Measurements from ENCODE around the gene PHF20.
"Not testable (repeated sequence)": the region's sequence is repeated elsewhere in the genome, so short reads cannot be mapped to it uniquely, and the experiment has no call there.

PHF20 gene

DNA sequence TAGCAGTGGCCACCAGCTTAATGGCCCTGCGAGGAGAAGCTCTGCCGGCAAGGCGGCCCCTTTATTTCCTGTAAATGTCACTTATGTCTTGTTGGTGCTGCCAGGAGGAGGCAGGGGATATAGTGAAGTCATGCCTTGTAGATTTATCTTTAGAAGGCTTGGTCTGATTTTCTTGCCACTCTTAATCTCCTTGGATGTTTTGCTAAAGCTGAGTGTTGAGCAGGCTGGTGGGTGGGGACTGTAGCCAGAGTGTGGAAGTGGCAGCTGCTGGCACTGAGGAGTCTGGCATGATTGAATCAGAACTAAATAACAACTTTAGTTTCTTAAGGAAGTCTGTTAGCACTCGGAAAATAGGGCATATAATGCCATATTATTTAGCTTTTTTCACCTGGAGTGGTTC is 77.9 kb downstream of the PHF20 start:
- TF ChIP-seq, protein P1, sequence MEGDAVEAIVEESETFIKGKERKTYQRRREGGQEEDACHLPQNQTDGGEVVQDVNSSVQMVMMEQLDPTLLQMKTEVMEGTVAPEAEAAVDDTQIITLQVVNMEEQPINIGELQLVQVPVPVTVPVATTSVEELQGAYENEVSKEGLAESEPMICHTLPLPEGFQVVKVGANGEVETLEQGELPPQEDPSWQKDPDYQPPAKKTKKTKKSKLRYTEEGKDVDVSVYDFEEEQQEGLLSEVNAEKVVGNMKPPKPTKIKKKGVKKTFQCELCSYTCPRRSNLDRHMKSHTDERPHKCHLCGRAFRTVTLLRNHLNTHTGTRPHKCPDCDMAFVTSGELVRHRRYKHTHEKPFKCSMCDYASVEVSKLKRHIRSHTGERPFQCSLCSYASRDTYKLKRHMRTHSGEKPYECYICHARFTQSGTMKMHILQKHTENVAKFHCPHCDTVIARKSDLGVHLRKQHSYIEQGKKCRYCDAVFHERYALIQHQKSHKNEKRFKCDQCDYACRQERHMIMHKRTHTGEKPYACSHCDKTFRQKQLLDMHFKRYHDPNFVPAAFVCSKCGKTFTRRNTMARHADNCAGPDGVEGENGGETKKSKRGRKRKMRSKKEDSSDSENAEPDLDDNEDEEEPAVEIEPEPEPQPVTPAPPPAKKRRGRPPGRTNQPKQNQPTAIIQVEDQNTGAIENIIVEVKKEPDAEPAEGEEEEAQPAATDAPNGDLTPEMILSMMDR (IDR thresholded peaks at IDR 0.05; ENCODE audit: borderline replicate concordance, insufficient read depth, low read depth, low read length) = no peak
- no peak overlapping the region for H3K4me3 ChIP-seq (ENCODE audit: low read depth, low read length)

DNA sequence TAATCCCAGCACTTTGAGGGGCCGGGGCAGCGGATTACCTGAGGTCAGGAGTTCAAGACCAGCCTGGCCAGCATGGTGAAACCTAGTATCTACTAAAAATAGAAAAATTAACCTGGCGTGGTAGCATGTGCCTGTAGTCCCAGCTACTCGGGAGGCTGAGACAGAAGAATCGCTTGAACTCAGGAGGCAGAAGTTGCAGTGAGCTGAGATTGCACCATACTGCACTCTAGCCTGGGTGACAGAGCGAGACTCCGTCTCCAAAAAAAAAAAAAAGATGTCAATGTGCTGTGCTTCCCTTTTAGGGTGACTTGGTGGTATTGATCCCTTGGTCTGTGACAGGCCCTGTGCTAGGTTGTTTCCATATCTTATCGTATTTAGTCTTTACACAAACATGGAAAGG is 79.8 kb downstream of the PHF20 start:
- H3K4me3 ChIP-seq (ENCODE audit: low read depth, low read length) = not testable (repeated sequence)

DNA sequence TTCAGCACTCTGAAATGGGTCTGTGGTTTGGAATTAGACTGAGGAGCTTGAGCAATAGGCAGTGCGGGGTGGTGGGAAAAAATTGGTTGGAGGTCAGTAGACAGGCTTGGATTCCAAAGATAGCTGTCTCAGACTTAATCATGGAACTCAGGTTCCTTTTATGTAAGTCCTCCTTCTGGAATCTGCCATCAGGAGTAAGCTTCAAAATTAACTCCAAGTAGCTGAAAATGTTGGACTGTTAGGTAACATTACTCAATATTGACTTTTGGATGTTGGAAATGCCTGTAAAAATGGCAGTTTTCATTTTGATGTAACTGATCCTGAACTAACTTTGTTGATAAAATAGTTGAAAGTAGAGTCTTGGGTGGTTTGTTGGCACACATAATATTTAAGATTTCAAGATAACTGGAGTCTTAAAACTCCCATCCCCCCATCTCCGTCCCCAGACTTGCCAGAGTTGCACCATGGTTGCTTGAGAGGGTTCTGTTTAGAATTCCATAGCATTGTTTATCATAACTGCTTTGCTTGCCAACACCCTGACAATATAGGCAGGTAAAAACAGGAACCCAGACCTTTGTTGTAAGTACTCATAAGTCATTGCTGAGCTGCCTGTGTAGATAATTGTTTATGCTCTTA is 83.0 kb downstream of the PHF20 start:
- TF ChIP-seq, protein P1 (IDR thresholded peaks at IDR 0.05; ENCODE audit: borderline replicate concordance, insufficient read depth, low read depth, low read length) = no peak
- H3K4me3 ChIP-seq (ENCODE audit: low read depth, low read length) = no peak overlapping the region

DNA sequence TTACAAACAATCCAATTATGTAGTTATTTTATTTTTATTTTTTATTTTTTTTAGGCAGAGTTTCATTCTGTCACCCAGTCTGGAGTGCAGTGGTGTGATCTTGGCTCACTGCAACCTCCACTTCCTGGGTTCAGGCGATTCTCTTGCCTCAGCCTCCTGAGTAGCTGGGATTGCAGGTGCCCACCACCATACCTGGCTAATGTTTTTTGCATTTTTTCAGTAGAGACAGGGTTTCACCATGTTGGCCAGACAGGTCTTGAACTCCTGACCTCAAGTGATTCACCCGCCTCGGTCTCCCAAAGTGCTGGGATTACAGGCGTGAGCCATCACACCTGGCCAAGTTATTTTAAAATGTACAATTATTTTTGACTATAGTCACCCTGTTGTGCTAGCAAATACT is 83.8 kb downstream of the PHF20 start:
- H3K4me3 ChIP-seq (ENCODE audit: low read depth, low read length) = not testable (repeated sequence)

DNA sequence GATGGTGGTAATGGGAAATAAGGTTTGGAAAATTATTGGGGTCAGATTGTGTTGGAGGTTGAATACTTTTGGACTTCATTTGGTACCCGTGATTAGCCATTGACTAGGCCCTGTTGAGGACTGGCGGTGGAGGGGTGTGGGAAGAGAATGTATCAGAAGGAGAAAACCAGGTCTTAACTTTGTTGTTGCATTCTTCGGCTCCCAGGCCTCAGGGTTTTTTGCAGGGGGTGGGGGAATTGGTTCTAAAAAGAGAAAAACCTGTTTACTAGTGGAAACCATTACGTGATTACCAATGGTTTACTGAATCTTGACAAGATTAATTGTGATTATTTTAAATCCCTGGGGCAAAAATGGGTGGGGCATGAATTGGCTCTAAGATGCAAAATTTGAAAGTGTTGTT is 85.1 kb downstream of the PHF20 start:
- TF ChIP-seq, protein P1 (IDR thresholded peaks at IDR 0.05; ENCODE audit: borderline replicate concordance, insufficient read depth, low read depth, low read length) = no peak
- H3K4me3 ChIP-seq (ENCODE audit: low read depth, low read length) = no peak overlapping the region

DNA sequence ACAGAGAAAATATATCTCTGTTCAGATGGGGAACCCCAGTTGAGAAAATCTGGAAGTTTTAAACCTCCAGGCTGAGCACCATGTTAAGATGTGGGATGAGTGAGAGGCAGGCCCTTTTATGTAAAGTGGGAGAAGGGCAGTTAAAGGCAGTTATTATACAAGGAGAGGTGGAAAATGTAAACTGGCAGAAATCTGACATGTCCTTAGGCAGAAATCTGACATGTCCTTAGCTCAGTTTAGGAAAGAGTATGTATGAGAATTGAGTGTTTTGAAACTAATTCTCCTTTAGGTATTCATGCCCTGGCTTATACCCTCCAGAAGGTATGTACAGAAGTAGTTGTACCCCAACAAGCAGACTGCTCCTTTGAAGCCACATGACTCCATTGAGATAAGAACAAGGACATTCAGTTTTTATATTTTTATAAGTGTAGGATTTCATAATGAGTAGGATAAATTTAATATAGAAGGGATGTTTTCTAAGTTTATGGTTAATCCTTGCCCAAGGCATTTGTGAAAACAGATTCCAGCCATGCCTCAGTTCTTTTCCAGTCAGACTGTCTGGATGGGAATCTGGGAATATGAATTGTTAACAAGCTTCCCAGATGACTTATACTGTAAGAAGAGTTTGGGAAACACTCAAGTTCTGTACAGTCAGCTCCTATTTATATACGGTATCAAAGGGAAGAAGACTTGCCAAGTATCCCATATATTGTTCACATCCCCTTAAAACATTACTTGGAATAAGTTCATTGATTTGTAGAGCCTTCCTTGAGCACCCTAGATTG is 94.8 kb downstream of the PHF20 start:
- TF ChIP-seq, protein P1 (IDR thresholded peaks at IDR 0.05; ENCODE audit: borderline replicate concordance, insufficient read depth, low read depth, low read length) = no peak
- H3K4me3 ChIP-seq (ENCODE audit: low read depth, low read length) = no peak overlapping the region

DNA sequence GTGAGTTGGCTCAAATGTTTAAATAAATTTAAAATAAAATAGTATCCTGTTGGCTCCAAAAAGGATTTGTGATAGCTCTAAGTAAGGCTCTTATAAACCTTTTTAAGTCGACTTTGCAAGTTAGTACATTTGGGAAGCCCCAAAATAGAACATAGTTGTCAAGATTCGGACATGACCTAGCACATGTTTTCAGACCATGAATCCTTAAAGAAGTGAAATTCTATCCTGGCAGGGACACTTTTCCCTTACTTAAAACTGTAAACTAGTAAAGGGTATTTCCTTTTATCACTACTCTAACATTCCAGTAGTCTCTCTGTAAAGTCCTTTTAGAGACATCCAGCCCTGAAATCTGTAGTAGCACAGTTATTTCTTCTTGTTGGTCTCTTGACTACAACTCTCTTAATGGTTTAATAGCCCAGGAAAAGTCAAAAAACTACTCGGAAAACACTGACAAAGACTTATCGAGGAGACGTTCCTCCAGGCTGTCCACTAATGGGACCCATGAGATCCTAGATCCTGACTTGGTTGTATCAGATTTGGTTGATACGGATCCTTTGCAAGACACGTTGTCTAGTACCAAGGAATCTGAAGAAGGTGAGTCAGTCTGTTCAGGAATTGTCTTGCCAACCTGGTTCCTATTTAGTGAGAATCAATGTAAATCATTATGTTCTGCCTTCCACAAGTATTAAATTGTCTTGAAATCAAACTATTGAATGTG is 98.9 kb downstream of the PHF20 start:
- TF ChIP-seq, protein P1 (IDR thresholded peaks at IDR 0.05; ENCODE audit: borderline replicate concordance, insufficient read depth, low read depth, low read length) = no peak
- H3K4me3 ChIP-seq (ENCODE audit: low read depth, low read length) = no peak overlapping the region

DNA sequence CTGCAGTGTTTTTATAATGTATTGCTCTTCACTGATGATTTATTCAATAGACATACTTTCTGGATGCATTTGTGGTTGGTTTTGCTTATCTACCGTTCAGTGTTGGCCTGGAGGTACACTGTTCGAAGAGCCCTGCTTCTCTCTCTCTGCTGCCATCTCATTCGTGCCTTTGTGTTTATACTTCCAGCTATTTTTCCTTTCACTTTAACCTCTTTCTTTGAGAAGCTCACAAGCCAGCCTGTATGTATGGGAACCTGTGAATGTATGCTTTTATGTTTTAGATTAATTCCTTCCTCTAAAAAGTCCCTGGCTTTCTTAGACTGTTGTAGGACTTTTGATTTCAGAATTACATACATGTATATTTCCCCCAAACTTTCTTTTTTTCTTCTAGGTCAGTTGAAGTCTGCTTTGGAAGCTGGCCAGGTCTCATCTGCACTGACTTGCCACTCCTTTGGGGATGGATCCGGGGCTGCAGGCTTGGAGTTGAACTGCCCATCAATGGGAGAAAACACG is 99.5 kb downstream of the PHF20 start:
- H3K4me3 ChIP-seq (ENCODE audit: low read depth, low read length) = no peak overlapping the region
- TF ChIP-seq, protein P1 (IDR thresholded peaks at IDR 0.05; ENCODE audit: borderline replicate concordance, insufficient read depth, low read depth, low read length) = no peak
